Caco-2 (cell line): ENCODE measurements around the gene NYAP2. TPM values are rescaled to one million over a fixed set of nuclear protein-coding genes. Genes with fewer than 3 reads are reported as not detected.

Experiments used
- BruUV-seq: library from RNA; stranded (reverse); fragments of 400-500 nt; replicated peaks from 2 replicates; lab custom pipeline; 2021; lab: Mats Ljungman, UMichigan
- CTCF ChIA-PET: fragments of 300-600 bp; sonication (Branson Sonifier 250); formaldehyde crosslinking; loops from one replicate; lab custom pipeline; 2022; ENCODE audit warnings: antibody characterized with exemption; lab: Charles Lee
- POLR2A ChIA-PET: fragments of 300-600 bp; sonication (Branson Sonifier 250); formaldehyde crosslinking; loops from one replicate; lab custom pipeline; 2022; ENCODE audit warnings: antibody characterized with exemption; lab: Charles Lee
- DNase-seq, 2 experiments: peaks; one replicate each; pipeline versions ENCODE4 v3.0.0 to v3.0.0-alpha.2; 2020 to 2022
- H3K27me3 ChIP-seq: replicated peaks from 2 replicates; pipeline ENCODE4 v1.6.0; 2011; ENCODE audit warnings: low read length; ENCODE audit not compliant: control insufficient read depth, insufficient read depth
- H3K36me3 ChIP-seq: 2 replicates; pipeline ENCODE4 v1.5.1; 2011; ENCODE audit warnings: low read length; ENCODE audit not compliant: control insufficient read depth, insufficient read depth
- H3K4me1 ChIP-seq: fragments of 250-450 bp; sonication (Bioruptor Pico); 2 replicates; pipeline ENCODE4 v1.5.1; 2020; ENCODE audit warnings: mild to moderate bottlenecking
- H3K4me3 ChIP-seq: 2 replicates; pipeline ENCODE4 v1.5.1; 2011; ENCODE audit warnings: low read depth, mild to moderate bottlenecking, control low read depth, low read length
- H3K9me3 ChIP-seq: fragments of 250-450 bp; sonication (Bioruptor Pico); 2 replicates; pipeline ENCODE4 v1.5.1; 2020; ENCODE audit warnings: mild to moderate bottlenecking, moderate library complexity
- H3K27ac Mint-ChIP-seq: one replicate; pipeline ENCODE4 v1.8.0; 2022; ENCODE audit warnings: mixed read lengths; ENCODE audit not compliant: unreplicated experiment
- H3K27me3 Mint-ChIP-seq: one replicate; pipeline ENCODE4 v1.8.0; 2022; ENCODE audit warnings: mixed read lengths; ENCODE audit not compliant: insufficient read depth, unreplicated experiment
- H3K36me3 Mint-ChIP-seq: one replicate; pipeline ENCODE4 v1.8.0; 2022; ENCODE audit warnings: mild to moderate bottlenecking, mixed read lengths; ENCODE audit not compliant: insufficient read depth, unreplicated experiment
- H3K4me1 Mint-ChIP-seq: one replicate; pipeline ENCODE4 v1.8.0; 2022; ENCODE audit warnings: low read depth, mixed read lengths; ENCODE audit not compliant: unreplicated experiment
- H3K4me3 Mint-ChIP-seq: one replicate; pipeline ENCODE4 v1.8.0; 2022; ENCODE audit warnings: mild to moderate bottlenecking, moderate library complexity, mixed read lengths; ENCODE audit not compliant: unreplicated experiment
- H3K9me3 Mint-ChIP-seq: one replicate; pipeline ENCODE4 v1.8.0; 2022; ENCODE audit warnings: mixed read lengths; ENCODE audit not compliant: unreplicated experiment
- CTCF ChIP-seq, 2 experiments: fragments of 200-600 bp in 1 of 2; IDR thresholded peaks; 1 replicate in 1 of 2; 2 replicates in 1 of 2; pipeline versions ENCODE4 v1.5.1 to v1.8.0; 2011 to 2022; ENCODE audit warnings: antibody characterized with exemption in 1 of 2, control low read depth in 1 of 2, inconsistent platforms in 1 of 2, low read depth in 1 of 2, low read length in 1 of 2, mild to moderate bottlenecking in 1 of 2, moderate library complexity in 1 of 2; ENCODE audit not compliant: insufficient read depth in 1 of 2, severe bottlenecking in 1 of 2, unreplicated experiment in 1 of 2
- intact Hi-C: fragments of 100-400 bp; cut with micrococcal nuclease; formaldehyde crosslinking; loops from one replicate; pipeline ENCODE4 v1.10.0; 2022; ENCODE audit not compliant: unreplicated experiment
- total RNA-seq: library from RNA; stranded (reverse); gene quantifications from 2 replicates; pipeline ENCODE4 v1.2.3, GENCODE V29; 2022

Gene NYAP2
- total RNA-seq, 1 experiment from 2014 or later, result 0.11 TPM

DNA sequence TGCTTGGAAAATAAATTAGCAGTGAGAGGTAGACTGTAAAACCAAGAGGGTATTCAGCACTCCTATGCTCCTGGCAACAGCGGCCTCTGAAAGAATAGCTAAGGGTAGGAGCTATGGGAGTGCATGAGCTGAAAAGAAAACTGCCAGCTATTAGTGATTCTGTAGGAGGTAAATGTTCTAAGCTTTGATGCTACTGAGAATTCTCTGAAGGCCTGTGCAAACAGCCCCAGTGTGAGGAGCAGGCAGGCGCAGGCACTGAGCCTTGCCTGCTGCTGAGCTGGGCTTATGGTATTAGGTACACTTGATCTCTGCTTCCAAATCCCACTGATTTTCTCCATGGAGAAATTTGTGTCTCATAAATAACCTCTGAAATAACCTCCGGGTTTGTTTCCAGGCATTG lies 86.7 kb downstream of the NYAP2 start:
- Mint-ChIP-seq H3K4me1 (no peaks in the 10 kb centered on the region), H3K9me3 (no peaks in the 10 kb centered on the region), H3K4me3 (no peak overlapping the region), H3K27me3 (no peaks in the 10 kb centered on the region), H3K36me3 (no peaks in the 10 kb centered on the region), H3K27ac (no peak overlapping the region)
- Histone ChIP-seq H3K4me3 (no peak overlapping the region), H3K27me3 (no peaks in the 10 kb centered on the region), H3K4me1 (no peaks in the 10 kb centered on the region), H3K36me3 (no peaks in the 10 kb centered on the region), H3K9me3 (no peaks in the 10 kb centered on the region)
- POLR2A ChIA-PET, result no interaction called here
- no TSS peak for BruUV-seq
- no peak for TF ChIP-seq CTCF (IDR thresholded peaks at IDR 0.05; ENCODE audit: insufficient read depth in 1 of 2, low read depth in 1 of 2, low read length in 1 of 2, severe bottlenecking in 1 of 2, unreplicated experiment in 1 of 2)
- intact Hi-C loops, result no loop called here
- no peak for DNase-seq
- CTCF ChIA-PET, result no interaction called here

DNA sequence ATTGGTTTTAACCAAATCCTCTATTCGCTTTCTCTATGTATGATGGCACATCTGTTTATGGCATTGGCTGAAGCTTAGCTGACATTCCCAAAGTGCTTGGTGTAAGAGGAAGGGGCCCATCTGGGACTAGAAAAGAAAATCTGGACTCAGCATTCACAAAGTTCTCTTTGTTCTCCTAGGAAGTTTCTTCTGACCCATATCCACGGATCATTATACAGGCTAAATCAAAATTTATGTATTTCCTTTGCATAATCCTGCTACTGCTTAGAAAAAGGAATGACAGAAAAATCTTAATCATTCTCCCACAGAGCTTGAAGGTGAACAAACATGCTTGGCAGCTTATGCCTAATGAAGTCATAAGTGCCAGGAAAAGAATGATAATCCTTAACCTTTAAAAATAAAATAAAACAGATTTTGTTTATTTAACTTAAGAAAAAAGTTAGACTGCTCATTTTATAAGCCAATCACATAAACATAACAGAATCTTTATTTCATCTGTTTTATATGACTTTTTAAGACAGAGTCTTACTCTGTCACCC lies 88.4 kb downstream of the NYAP2 start:
- no peaks in the 10 kb centered on the region for H3K27me3 ChIP-seq
- Mint-ChIP-seq H3K27me3 (no peaks in the 10 kb centered on the region), H3K27ac (no peak overlapping the region), H3K4me3 (no peak overlapping the region), H3K9me3 (no peaks in the 10 kb centered on the region), H3K36me3 (no peaks in the 10 kb centered on the region), H3K4me1 (no peaks in the 10 kb centered on the region)
- intact Hi-C loops, result no loop called here
- no peaks in the 10 kb centered on the region for H3K36me3 ChIP-seq
- TF ChIP-seq CTCF (IDR thresholded peaks at IDR 0.05; ENCODE audit: insufficient read depth in 1 of 2, low read depth in 1 of 2, low read length in 1 of 2, severe bottlenecking in 1 of 2, unreplicated experiment in 1 of 2), result no peak
- no peaks in the 10 kb centered on the region for H3K9me3 ChIP-seq
- no TSS peak for BruUV-seq
- ChIA-PET CTCF (no interaction called here), POLR2A (no interaction called here)
- H3K4me1 ChIP-seq, result no peaks in the 10 kb centered on the region
- no peak overlapping the region for H3K4me3 ChIP-seq
- DNase-seq, result no peak

- POLR2A ChIA-PET, result no interaction called here
- H3K36me3 Mint-ChIP-seq, result no peaks in the 10 kb centered on the region
- no TSS peak for BruUV-seq
- Histone ChIP-seq H3K4me3 (no peak overlapping the region), H3K9me3 (no peaks in the 10 kb centered on the region), H3K27me3 (no peaks in the 10 kb centered on the region), H3K4me1 (no peaks in the 10 kb centered on the region), H3K36me3 (no peaks in the 10 kb centered on the region)
- TF ChIP-seq CTCF (IDR thresholded peaks at IDR 0.05; ENCODE audit: insufficient read depth in 1 of 2, low read depth in 1 of 2, low read length in 1 of 2, severe bottlenecking in 1 of 2, unreplicated experiment in 1 of 2), result no peak
- no peaks in the 10 kb centered on the region for H3K9me3 Mint-ChIP-seq
- no peak for DNase-seq
- CTCF ChIA-PET, result no interaction called here
- H3K4me1 Mint-ChIP-seq, result no peaks in the 10 kb centered on the region
- H3K4me3 Mint-ChIP-seq, result no peak overlapping the region
- intact Hi-C loops, result no loop called here
- no peaks in the 10 kb centered on the region for H3K27me3 Mint-ChIP-seq
- H3K27ac Mint-ChIP-seq, result no peak overlapping the region
Measured at GRCh38 chr2:225488743-225489142, 89.2 kb downstream of the NYAP2 start.
